ENCODE results near the gene LIPE. TPM values are rescaled to one million over a fixed set of nuclear protein-coding genes. Genes with fewer than 3 reads are reported as not detected.

Gene LIPE
- total RNA-seq, 2 donors from 2014 or later, result 9.6 to 16.0 TPM

DNA sequence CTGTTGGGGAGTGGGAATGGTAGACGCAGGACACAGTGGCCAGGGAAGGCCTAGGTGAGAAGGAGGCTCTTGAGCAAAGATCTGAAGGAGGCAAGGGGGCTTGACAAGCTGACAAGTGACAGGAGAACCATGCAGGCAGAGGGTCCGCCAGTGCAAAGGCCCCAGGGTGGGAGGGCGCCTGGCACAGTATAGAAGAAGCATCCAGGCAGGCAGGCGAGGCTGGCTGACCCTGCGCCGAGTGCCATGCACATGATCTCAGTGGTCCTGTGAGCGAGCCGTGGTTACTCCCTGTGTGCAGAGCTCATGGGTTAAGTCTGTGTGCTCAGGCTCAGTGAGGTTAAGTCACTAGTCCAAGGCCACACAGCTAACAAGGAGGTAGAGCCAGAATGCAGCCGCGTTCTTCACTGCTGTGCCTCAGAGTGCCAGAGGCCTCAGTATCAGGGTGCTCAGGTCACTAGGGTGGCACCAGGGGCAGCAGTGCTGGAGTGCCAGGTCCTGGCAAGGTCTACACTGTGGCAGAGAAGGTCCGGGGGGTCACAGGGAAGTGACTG lies 52.3 kb downstream of the LIPE start:
- no peak overlapping the region for H3K27ac ChIP-seq
- no peak overlapping the region for H3K4me3 ChIP-seq
- no peak overlapping the region for H3K9ac ChIP-seq (ENCODE audit: low read depth in 2 of 2, low read length in 2 of 2)
- no peaks in the 10 kb centered on the region for H3K4me1 ChIP-seq
- TF ChIP-seq, protein P1, sequence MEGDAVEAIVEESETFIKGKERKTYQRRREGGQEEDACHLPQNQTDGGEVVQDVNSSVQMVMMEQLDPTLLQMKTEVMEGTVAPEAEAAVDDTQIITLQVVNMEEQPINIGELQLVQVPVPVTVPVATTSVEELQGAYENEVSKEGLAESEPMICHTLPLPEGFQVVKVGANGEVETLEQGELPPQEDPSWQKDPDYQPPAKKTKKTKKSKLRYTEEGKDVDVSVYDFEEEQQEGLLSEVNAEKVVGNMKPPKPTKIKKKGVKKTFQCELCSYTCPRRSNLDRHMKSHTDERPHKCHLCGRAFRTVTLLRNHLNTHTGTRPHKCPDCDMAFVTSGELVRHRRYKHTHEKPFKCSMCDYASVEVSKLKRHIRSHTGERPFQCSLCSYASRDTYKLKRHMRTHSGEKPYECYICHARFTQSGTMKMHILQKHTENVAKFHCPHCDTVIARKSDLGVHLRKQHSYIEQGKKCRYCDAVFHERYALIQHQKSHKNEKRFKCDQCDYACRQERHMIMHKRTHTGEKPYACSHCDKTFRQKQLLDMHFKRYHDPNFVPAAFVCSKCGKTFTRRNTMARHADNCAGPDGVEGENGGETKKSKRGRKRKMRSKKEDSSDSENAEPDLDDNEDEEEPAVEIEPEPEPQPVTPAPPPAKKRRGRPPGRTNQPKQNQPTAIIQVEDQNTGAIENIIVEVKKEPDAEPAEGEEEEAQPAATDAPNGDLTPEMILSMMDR (IDR thresholded peaks at IDR 0.05), result no peak
- intact Hi-C loops (cut with DNase I), result no loop called here
- no peaks in the 10 kb centered on the region for H3K36me3 ChIP-seq
- no peaks in the 10 kb centered on the region for H3K9me3 ChIP-seq
- H3K27me3 ChIP-seq, result no peaks in the 10 kb centered on the region
- DNase-seq, result no peak

- no peak overlapping the region for H3K27ac ChIP-seq
These were observed 56.5 kb downstream of the LIPE start for GRCh38 chr19:42370626-42371175.

GRCh38 chr19:42370068-42370520 lies 57.1 kb downstream of the LIPE start:
- intact Hi-C loops (cut with DNase I), result no loop called here
- H3K9me3 ChIP-seq, result no peaks in the 10 kb centered on the region
- no peak overlapping the region for H3K9ac ChIP-seq (ENCODE audit: low read depth in 2 of 2, low read length in 2 of 2)
- no peak for DNase-seq
- no peaks in the 10 kb centered on the region for H3K27me3 ChIP-seq
- no peaks in the 10 kb centered on the region for H3K4me1 ChIP-seq
- H3K36me3 ChIP-seq, result no peaks in the 10 kb centered on the region
- no peak overlapping the region for H3K4me3 ChIP-seq
- TF ChIP-seq, protein P1 (IDR thresholded peaks at IDR 0.05), result no peak
- H3K27ac ChIP-seq, result no peak overlapping the region

More at GRCh38 chr19:42370626-42371175, 56.5 kb downstream of the LIPE start:
- Histone ChIP-seq H3K9ac (ENCODE audit: low read depth in 2 of 2, low read length in 2 of 2) (no peak overlapping the region), H3K9me3 (no peaks in the 10 kb centered on the region), H3K4me3 (no peak overlapping the region), H3K27me3 (no peaks in the 10 kb centered on the region), H3K36me3 (no peaks in the 10 kb centered on the region), H3K4me1 (no peaks in the 10 kb centered on the region)
- DNase-seq, result no peak
- TF ChIP-seq, protein P1 (IDR thresholded peaks at IDR 0.05), result no peak
- intact Hi-C loops (cut with DNase I), result no loop called here

DNA sequence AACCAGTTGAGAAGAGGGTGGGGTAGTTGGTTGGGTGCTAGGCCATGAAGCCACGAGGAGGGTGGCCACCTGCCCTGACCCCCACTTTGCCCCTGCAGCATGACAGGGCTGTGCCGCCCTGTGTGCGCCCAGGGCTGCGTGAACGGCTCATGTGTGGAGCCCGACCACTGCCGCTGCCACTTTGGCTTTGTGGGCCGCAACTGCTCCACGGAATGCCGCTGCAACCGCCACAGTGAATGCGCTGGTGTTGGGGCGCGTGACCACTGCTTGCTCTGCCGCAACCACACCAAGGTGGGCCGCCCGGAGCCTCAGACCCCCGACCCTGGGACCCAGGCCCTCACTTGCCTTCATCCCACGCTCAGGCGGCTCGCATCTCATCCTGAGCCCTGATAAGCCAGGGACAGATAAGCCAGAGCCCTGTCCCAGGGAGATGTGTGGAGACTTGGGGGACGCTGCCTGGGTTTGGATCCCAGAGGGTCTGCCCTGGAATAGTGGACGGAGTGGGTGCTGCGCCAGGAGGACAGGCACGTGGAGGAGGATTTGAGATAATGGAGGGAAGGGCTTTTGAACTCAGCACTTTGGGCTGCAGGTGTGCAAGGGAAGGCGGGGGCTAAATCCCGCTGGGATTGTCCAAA lies 57.6 kb downstream of the LIPE start:
- DNase-seq, result no peak
- TF ChIP-seq, protein P1 (IDR thresholded peaks at IDR 0.05), result no peak
- Histone ChIP-seq H3K36me3 (no peaks in the 10 kb centered on the region), H3K9ac (ENCODE audit: low read depth in 2 of 2, low read length in 2 of 2) (no peak overlapping the region), H3K4me1 (no peaks in the 10 kb centered on the region), H3K9me3 (no peaks in the 10 kb centered on the region), H3K27ac (no peak overlapping the region), H3K27me3 (no peaks in the 10 kb centered on the region), H3K4me3 (no peak overlapping the region)
- intact Hi-C loops (cut with DNase I), result no loop called here

DNA sequence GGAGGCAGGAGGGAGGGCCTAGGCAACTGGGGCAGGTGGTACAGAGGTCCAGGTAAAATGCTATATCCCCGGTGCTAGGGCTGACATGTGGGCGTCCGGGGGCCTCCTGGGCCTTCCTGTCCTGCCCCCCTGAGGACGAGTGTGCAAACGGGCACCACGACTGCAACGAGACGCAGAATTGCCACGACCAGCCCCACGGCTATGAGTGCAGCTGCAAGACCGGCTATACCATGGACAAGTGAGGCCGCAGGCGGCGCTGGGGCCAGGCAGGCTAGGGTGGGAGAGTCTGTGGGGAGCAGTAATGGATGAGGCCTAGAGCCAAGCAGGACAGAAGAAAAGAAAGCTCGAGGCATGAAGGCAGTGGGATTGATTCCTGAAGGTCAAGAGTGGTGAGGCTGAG lies 58.4 kb downstream of the LIPE start:
- H3K9ac ChIP-seq (ENCODE audit: low read depth in 2 of 2, low read length in 2 of 2), result no peak overlapping the region
- TF ChIP-seq, protein P1 (IDR thresholded peaks at IDR 0.05), result no peak
- H3K36me3 ChIP-seq, result no peaks in the 10 kb centered on the region
- no peak overlapping the region for H3K27ac ChIP-seq
- no peaks in the 10 kb centered on the region for H3K4me1 ChIP-seq
- H3K9me3 ChIP-seq, result no peaks in the 10 kb centered on the region
- DNase-seq, result no peak
- intact Hi-C loops (cut with DNase I), result no loop called here
- H3K4me3 ChIP-seq, result no peak overlapping the region
- H3K27me3 ChIP-seq, result no peaks in the 10 kb centered on the region

Data from colonic mucosa (tissue), 4 donors.